Mesenteric fat pad (tissue), 1 donor: ENCODE data around the gene OSBPL3. TPM values are rescaled to one million over a fixed set of nuclear protein-coding genes. Genes with fewer than 3 reads are reported as not detected.
"Not testable (repeated sequence)": the region's sequence is repeated elsewhere in the genome, so short reads cannot be mapped to it uniquely, and the experiment has no call there.

ENCODE experiments used
- DNase-seq: peaks from one replicate; pipeline ENCODE4 v3.0.0-alpha.2; 2020; ENCODE audit warnings: low spot score
- total RNA-seq: library from RNA; stranded (reverse); fragmentation: NEBNext Ultra II Directional; extraction: Animal tissue kit (Norgen Biotek cat#: 25700); gene quantifications from one replicate; pipeline ENCODE4 v1.2.1, GENCODE V29; 2021
- donor health status: DM: yes; HTN: yes; CAD: no.

OSBPL3 gene
- total RNA-seq, 1 donor from 2014 or later, result 9.3 TPM

GRCh38 chr7:24800073-24800472 is 179.9 kb downstream of the OSBPL3 start:
- no peak for DNase-seq

- no peak for DNase-seq
Observed at GRCh38 chr7:24799506-24799905, 180.5 kb downstream of the OSBPL3 start.

GRCh38 chr7:24798261-24798660 is 181.7 kb downstream of the OSBPL3 start:
- no peak for DNase-seq

- no peak for DNase-seq
Observed at GRCh38 chr7:24797270-24797669, 182.7 kb downstream of the OSBPL3 start.

GRCh38 chr7:24795407-24795767 is 184.6 kb downstream of the OSBPL3 start:
- no peak for DNase-seq

GRCh38 chr7:24794751-24795406 is 185.1 kb downstream of the OSBPL3 start:
- not testable (repeated sequence) for DNase-seq

GRCh38 chr7:24793982-24794648 is 185.9 kb downstream of the OSBPL3 start:
- no peak for DNase-seq

- no peak for DNase-seq
Observed at GRCh38 chr7:24788961-24789576, 190.9 kb downstream of the OSBPL3 start.

GRCh38 chr7:24788075-24788474 is 191.9 kb downstream of the OSBPL3 start:
- DNase-seq, result no peak

GRCh38 chr7:24786941-24787340 is 193.0 kb downstream of the OSBPL3 start:
- no peak for DNase-seq

- no peak for DNase-seq
Observed at GRCh38 chr7:24786306-24786705, 193.7 kb downstream of the OSBPL3 start.

- DNase-seq, result no peak
Observed at GRCh38 chr7:24784277-24784676, 195.7 kb downstream of the OSBPL3 start.

GRCh38 chr7:24783698-24784097 is 196.3 kb downstream of the OSBPL3 start:
- DNase-seq, result no peak

- no peak for DNase-seq
Observed at GRCh38 chr7:24781106-24781505, 198.9 kb downstream of the OSBPL3 start.

- no peak for DNase-seq
Observed at GRCh38 chr7:24779283-24779655, 200.7 kb downstream of the OSBPL3 start.

- DNase-seq, result no peak
Observed at GRCh38 chr7:24778543-24779282, 201.3 kb downstream of the OSBPL3 start.

GRCh38 chr7:24777806-24778205 is 202.2 kb downstream of the OSBPL3 start:
- DNase-seq, result no peak

GRCh38 chr7:24773646-24774045 is 206.3 kb downstream of the OSBPL3 start:
- no peak for DNase-seq

- DNase-seq, result no peak
Observed at GRCh38 chr7:24769851-24770250, 210.1 kb downstream of the OSBPL3 start.

- no peak for DNase-seq
Observed at GRCh38 chr7:24769014-24769830, 210.8 kb downstream of the OSBPL3 start.

- DNase-seq, result no peak
Observed at GRCh38 chr7:24767878-24768569, 212.0 kb downstream of the OSBPL3 start.
